ENCODE measurements around the gene LMF1. TPM values are rescaled to one million over a fixed set of nuclear protein-coding genes. Genes with fewer than 3 reads are reported as not detected.
"Not testable (repeated sequence)": the region's sequence is repeated elsewhere in the genome, so short reads cannot be mapped to it uniquely, and the experiment has no call there.

Gene LMF1
- total RNA-seq, 2 donors from 2014 or later = 47.1 to 49.3 TPM

DNA sequence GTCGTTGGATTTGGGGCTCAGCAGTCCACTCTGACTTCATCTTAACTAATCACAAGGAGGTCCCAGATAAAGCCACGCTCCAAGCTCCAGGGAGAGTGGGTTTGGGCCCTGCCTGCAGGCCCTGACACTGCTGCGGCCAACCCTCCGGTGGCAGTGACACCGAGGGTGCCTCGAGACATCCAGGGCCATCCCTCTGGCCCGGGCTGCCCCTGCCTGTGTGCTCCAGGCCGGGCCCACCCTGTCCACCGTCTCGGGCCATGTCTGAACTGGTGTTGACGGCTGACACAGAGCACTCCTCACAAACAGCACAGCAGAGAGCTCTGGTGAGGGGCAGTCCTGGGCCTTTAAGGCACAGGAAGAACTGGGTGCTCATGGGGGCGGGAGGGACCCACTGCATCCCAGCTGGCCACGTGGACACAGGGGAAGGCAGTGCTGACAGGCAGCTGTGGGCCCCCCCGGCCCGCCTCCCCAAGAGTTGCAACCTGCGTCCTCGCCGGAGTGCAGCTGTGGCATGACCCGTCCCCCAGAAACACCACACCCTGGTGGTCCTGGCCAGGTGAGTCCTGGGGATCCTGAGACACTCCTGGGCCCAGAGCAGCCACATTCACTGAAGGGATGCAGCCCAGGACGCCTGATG, 80.0 kb downstream of the LMF1 start:
- no peak for DNase-seq (ENCODE audit: low spot score)
- H3K27ac ChIP-seq = no peak overlapping the region
- TF ChIP-seq, protein P1, sequence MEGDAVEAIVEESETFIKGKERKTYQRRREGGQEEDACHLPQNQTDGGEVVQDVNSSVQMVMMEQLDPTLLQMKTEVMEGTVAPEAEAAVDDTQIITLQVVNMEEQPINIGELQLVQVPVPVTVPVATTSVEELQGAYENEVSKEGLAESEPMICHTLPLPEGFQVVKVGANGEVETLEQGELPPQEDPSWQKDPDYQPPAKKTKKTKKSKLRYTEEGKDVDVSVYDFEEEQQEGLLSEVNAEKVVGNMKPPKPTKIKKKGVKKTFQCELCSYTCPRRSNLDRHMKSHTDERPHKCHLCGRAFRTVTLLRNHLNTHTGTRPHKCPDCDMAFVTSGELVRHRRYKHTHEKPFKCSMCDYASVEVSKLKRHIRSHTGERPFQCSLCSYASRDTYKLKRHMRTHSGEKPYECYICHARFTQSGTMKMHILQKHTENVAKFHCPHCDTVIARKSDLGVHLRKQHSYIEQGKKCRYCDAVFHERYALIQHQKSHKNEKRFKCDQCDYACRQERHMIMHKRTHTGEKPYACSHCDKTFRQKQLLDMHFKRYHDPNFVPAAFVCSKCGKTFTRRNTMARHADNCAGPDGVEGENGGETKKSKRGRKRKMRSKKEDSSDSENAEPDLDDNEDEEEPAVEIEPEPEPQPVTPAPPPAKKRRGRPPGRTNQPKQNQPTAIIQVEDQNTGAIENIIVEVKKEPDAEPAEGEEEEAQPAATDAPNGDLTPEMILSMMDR (IDR thresholded peaks at IDR 0.05) = no peak
- no peaks in the 10 kb centered on the region for H3K9me3 ChIP-seq
- no peaks in the 10 kb centered on the region for H3K4me1 ChIP-seq (ENCODE audit: control insufficient read depth in 1 of 2, low read depth in 2 of 2)
- H3K36me3 ChIP-seq = peaks cover 15% of the 10 kb centered on the region
- no peak overlapping the region for H3K4me3 ChIP-seq
- no peaks in the 10 kb centered on the region for H3K27me3 ChIP-seq (replicated peaks; ENCODE audit: insufficient read depth)
- no peak for ATAC-seq (ENCODE audit: insufficient number of reproducible peaks, low FRiP score, low read depth)

DNA sequence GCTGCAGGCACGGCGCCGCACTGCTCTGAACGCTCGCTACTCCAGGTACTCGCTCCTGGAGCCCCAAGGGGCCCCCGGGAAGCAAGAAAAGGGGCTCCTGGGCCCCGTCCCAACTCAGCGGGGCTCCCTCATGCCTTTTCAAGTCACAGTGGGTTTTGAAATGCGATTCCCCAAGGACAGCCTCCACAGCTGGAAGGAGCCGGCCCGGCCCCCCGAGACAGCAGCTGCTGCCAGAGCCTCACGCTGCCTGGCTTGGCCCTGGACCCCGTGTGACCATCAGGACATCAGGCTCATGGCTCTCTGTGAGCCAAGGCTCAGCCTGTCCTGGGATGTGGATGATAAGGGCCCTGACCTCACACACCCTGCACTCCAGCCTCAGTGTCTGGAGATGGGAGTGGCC, 80.6 kb downstream of the LMF1 start:
- H3K4me3 ChIP-seq = no peak overlapping the region
- TF ChIP-seq, protein P1 (IDR thresholded peaks at IDR 0.05) = no peak
- no peaks in the 10 kb centered on the region for H3K4me1 ChIP-seq (ENCODE audit: control insufficient read depth in 1 of 2, low read depth in 2 of 2)
- H3K36me3 ChIP-seq = peaks cover 15% of the 10 kb centered on the region
- no peak overlapping the region for H3K27ac ChIP-seq
- ATAC-seq (ENCODE audit: insufficient number of reproducible peaks, low FRiP score, low read depth) (no peak), DNase-seq (ENCODE audit: low spot score) (no peak)
- no peaks in the 10 kb centered on the region for H3K9me3 ChIP-seq
- H3K27me3 ChIP-seq (replicated peaks; ENCODE audit: insufficient read depth) = no peaks in the 10 kb centered on the region

DNA sequence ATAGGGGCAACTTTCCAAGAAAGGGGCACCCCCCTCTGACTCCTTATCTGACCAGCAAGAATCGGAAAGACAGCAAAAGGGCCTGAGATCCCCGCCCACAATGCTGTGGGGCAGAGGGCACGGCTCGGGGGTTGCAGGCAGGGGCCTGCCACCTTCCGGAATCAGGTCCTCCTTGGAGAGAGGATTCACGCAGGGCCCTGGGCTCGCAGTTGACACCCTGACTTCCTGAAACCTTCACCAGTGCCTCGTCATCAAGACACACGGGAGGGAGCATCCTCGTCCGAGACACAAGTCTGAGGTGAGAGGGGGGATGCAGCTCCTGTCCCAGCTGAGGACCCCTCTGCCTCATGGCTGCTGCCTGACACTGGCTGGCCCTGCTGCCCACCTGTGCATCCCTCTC, 81.2 kb downstream of the LMF1 start:
- TF ChIP-seq, protein P1 (IDR thresholded peaks at IDR 0.05) = no peak
- Histone ChIP-seq H3K27me3 (replicated peaks; ENCODE audit: insufficient read depth) (no peaks in the 10 kb centered on the region), H3K4me3 (no peak overlapping the region), H3K27ac (no peak overlapping the region), H3K36me3 (peaks cover 15% of the 10 kb centered on the region), H3K4me1 (ENCODE audit: control insufficient read depth in 1 of 2, low read depth in 2 of 2) (no peaks in the 10 kb centered on the region), H3K9me3 (peaks cover 3% of the 10 kb centered on the region)
- ATAC-seq (ENCODE audit: insufficient number of reproducible peaks, low FRiP score, low read depth) = no peak
- no peak for DNase-seq (ENCODE audit: low spot score)

DNA sequence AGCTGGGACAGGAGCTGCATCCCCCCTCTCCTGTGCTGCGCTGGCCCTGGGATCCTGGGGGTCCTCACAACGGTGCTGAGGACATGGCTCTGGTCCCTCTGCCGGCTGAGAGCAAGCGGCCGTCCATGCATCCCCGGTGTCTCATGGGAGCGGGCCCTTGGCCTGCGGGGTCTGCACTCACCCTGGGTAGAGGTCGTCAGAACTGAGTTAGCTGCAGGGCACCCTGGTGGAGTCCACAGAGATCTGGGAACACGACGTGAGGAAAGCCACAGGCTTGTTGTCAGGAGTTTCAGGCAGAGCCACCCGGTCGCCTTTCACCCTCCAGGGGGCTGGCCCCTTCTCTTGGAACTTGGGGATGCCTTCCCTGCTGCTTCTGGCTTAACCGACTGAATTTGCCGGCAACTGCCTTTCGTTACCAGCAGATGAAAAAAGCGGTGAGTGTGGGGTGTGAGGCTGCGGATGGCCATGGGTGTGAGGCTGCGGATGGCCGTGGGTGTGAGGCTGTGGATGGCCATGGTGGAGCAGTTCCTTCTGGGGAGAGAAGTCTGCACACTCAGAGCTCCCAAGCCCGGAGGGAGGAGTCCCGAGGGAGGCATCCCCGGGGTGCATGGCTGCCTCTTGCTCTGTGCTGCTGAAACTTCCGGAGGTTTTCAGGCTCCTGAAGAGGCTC, 81.7 kb downstream of the LMF1 start:
- peaks cover 15% of the 10 kb centered on the region for H3K36me3 ChIP-seq
- no peak for ATAC-seq (ENCODE audit: insufficient number of reproducible peaks, low FRiP score, low read depth)

DNA sequence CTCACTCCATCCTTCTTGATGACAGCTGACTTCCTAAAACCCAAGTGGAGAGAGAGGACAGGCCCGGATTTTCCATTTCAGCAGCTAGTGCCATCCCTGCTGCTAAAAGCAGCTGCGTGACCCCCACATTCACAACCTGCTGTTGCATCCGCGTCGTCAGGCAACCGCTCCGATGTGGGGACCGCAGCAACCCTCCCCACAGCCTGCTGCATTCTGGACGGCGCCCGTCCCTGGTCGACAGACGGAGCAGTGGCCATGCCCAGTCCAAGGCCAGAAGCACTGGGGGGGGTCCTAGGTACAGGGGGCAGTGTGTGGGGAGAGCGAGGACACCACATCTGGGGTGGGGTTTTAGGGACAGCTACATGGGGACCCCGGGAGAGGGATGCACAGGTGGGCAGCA, 82.3 kb downstream of the LMF1 start:
- not testable (repeated sequence) for H3K4me3 ChIP-seq; H3K4me1 ChIP-seq (ENCODE audit: control insufficient read depth in 1 of 2, low read depth in 2 of 2); ATAC-seq (ENCODE audit: insufficient number of reproducible peaks, low FRiP score, low read depth); DNase-seq (ENCODE audit: low spot score); H3K9me3 ChIP-seq; H3K27me3 ChIP-seq (replicated peaks; ENCODE audit: insufficient read depth); H3K27ac ChIP-seq
- peaks cover 15% of the 10 kb centered on the region for H3K36me3 ChIP-seq

More for the DNA sequence above, 81.7 kb downstream of the LMF1 start:
- no peak for DNase-seq (ENCODE audit: low spot score)
- Histone ChIP-seq H3K27ac (no peak overlapping the region), H3K27me3 (replicated peaks; ENCODE audit: insufficient read depth) (no peaks in the 10 kb centered on the region), H3K4me1 (ENCODE audit: control insufficient read depth in 1 of 2, low read depth in 2 of 2) (no peaks in the 10 kb centered on the region), H3K9me3 (peaks cover 6% of the 10 kb centered on the region), H3K4me3 (no peak overlapping the region)
- TF ChIP-seq, protein P1 (IDR thresholded peaks at IDR 0.05) = no peak
